Mucosa of gallbladder (tissue), 1 donor: ENCODE measurements around the gene TRRAP. TPM values are rescaled to one million over a fixed set of nuclear protein-coding genes. Genes with fewer than 3 reads are reported as not detected.

Source experiments
- DNase-seq: peaks from one replicate; pipeline ENCODE4 v3.0.0-alpha.2; 2020; ENCODE audit warnings: low spot score
- total RNA-seq: library from RNA; stranded (reverse); gene quantifications from one replicate; pipeline ENCODE4 v1.2.1, GENCODE V29; 2021
- donor health status: DM: no; HTN: no; CAD: no.

Gene TRRAP
- total RNA-seq, 1 donor from 2014 or later: 41.1 TPM

- no peak for DNase-seq
Observed at GRCh38 chr7:98900815-98901214, 22.5 kb downstream of the TRRAP start.

GRCh38 chr7:98902523-98902922 is 24.2 kb downstream of the TRRAP start:
- DNase-seq: no peak

GRCh38 chr7:98903246-98903645 is 24.9 kb downstream of the TRRAP start:
- DNase-seq: no peak

GRCh38 chr7:98907570-98907969 is 29.2 kb downstream of the TRRAP start:
- DNase-seq: no peak

- no peak for DNase-seq
Observed at GRCh38 chr7:98908585-98908984, 30.3 kb downstream of the TRRAP start.

- no peak for DNase-seq
Observed at GRCh38 chr7:98909487-98909886, 31.2 kb downstream of the TRRAP start.

- no peak for DNase-seq
Observed at GRCh38 chr7:98910427-98910826, 32.1 kb downstream of the TRRAP start.

- no peak for DNase-seq
Observed at GRCh38 chr7:98911916-98912315, 33.6 kb downstream of the TRRAP start.

- DNase-seq: no peak
Observed at GRCh38 chr7:98913026-98913425, 34.7 kb downstream of the TRRAP start.

GRCh38 chr7:98913612-98914011 is 35.3 kb downstream of the TRRAP start:
- DNase-seq: no peak

GRCh38 chr7:98917331-98917730 is 39.0 kb downstream of the TRRAP start:
- no peak for DNase-seq

GRCh38 chr7:98921608-98922372 is 43.5 kb downstream of the TRRAP start:
- no peak for DNase-seq

GRCh38 chr7:98922392-98923187 is 44.3 kb downstream of the TRRAP start:
- DNase-seq: peak; percentile 36

GRCh38 chr7:98923512-98923911 is 45.2 kb downstream of the TRRAP start:
- no peak for DNase-seq

GRCh38 chr7:98927125-98927524 is 48.8 kb downstream of the TRRAP start:
- DNase-seq: no peak

- DNase-seq: no peak
Observed at GRCh38 chr7:98930464-98930863, 52.1 kb downstream of the TRRAP start.

- no peak for DNase-seq
Observed at GRCh38 chr7:98930921-98931320, 52.6 kb downstream of the TRRAP start.

GRCh38 chr7:98933321-98933720 is 55.0 kb downstream of the TRRAP start:
- no peak for DNase-seq

- no peak for DNase-seq
Observed at GRCh38 chr7:98934267-98934666, 55.9 kb downstream of the TRRAP start.

GRCh38 chr7:98935811-98936210 is 57.5 kb downstream of the TRRAP start:
- no peak for DNase-seq

GRCh38 chr7:98943336-98943735 is 65.0 kb downstream of the TRRAP start:
- no peak for DNase-seq

GRCh38 chr7:98944386-98944785 is 66.1 kb downstream of the TRRAP start:
- DNase-seq: no peak

GRCh38 chr7:98945852-98946251 is 67.5 kb downstream of the TRRAP start:
- DNase-seq: no peak
